Esophagus (tissue), 2 donors: ENCODE results near the gene RILP. TPM values are rescaled to one million over a fixed set of nuclear protein-coding genes. Genes with fewer than 3 reads are reported as not detected.

ENCODE experiments used
- H3K27ac ChIP-seq, 2 donors: one replicate each; pipeline ENCODE4 v1.5.1; 2013; ENCODE audit warnings: low read depth in 2 of 2, mild to moderate bottlenecking in 2 of 2, inconsistent platforms in 1 of 2, low read length in 1 of 2, moderate library complexity in 1 of 2
- H3K27me3 ChIP-seq, 2 donors: one replicate each; pipeline ENCODE4 v1.6.1; 2013; ENCODE audit warnings: low read length in 2 of 2, control low read depth in 1 of 2, mild to moderate bottlenecking in 1 of 2; ENCODE audit not compliant: insufficient read depth in 2 of 2, control insufficient read depth in 1 of 2
- H3K36me3 ChIP-seq, 2 donors: one replicate each; pipeline ENCODE4 v1.6.1; 2013; ENCODE audit warnings: low read length in 1 of 2; ENCODE audit not compliant: control insufficient read depth in 2 of 2, insufficient read depth in 2 of 2
- H3K4me1 ChIP-seq, 2 donors: one replicate each; pipeline ENCODE4 v1.6.1; 2013; ENCODE audit warnings: low read length in 1 of 2; ENCODE audit not compliant: control insufficient read depth in 2 of 2, insufficient read depth in 2 of 2
- H3K4me3 ChIP-seq, 2 donors: one replicate each; pipeline ENCODE4 v1.5.1; 2013; ENCODE audit warnings: low read length in 2 of 2, mild to moderate bottlenecking in 2 of 2, low read depth in 1 of 2, moderate library complexity in 1 of 2
- H3K9me3 ChIP-seq, 2 donors: one replicate each; pipeline ENCODE4 v1.6.1; 2013; ENCODE audit warnings: mild to moderate bottlenecking in 2 of 2, low read depth in 1 of 2, low read length in 1 of 2, moderate library complexity in 1 of 2; ENCODE audit not compliant: control insufficient read depth in 2 of 2, insufficient read depth in 1 of 2
- WGBS, 2 donors: extraction: QIAGEN DNeasy Blood & Tissue Kit; methylation state at CpG; one replicate each; pipeline ENCODE4 v1.1.7; 2013; 5-methylcytosine and 5-hydroxymethylcytosine counted together
- polyA plus RNA-seq, 2 donors: library from polyadenylated mRNA; stranded (reverse); fragments of 200-250 nt; gene quantifications; one replicate each; pipeline ENCODE4 v1.2.3, GENCODE V29; 2013
- donor health status: healthy with polysubstance abuse.
- donor health status: Bipolar disorder and iron deficiency.

Gene RILP
- polyA plus RNA-seq, 2 donors, result 4.6 to 6.0 TPM

DNA sequence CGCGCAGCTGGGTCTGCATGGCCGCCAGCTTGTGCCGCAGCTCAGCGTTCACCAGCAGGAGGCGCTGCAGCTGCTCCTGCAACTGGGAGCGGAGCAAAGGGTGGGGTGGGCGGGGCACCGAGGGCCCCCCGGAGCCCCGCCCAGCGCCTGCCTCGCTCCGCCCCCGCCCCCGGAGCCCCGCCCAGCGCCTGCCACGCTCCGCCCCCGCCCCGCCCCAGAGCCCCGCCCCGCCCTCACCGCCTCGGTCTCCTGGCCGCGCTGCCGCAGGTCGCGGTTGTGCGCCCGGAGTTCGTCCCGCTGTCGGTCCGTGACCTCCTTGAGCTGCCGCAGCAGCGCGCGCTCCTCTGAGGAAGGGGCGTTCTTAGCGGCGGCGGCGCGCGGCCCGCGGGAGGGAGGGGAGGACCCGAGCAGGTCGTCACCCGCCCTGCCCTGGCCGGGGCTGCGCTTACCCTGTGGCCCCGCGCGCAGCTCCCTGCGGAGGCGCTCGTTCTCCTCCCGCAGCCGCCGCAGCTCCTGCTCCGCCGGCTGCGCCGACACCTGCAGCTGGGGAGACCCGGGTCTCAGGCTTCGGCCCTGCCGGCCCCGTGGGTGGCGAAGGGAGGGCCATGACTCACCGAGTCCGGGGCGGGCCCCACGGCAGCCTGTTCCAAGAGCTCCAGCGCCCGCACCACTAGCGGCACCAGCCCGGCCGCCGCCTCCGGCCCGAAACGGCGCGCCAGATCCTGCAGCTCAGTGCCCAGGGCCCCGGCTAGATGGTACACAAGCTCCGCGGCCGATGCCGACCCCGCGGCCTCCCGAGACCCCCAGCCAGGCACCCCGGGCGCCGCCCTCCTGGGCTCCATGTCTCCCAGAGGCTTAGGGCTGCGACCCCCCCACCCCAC lies 463 bp downstream of the RILP start:
- Histone ChIP-seq H3K9me3 (no peaks in the 10 kb centered on the region), H3K36me3 (peaks cover 24 to 30% of the 10 kb centered on the region in 2 donors), H3K27me3 (no peaks in the 10 kb centered on the region), H3K4me3 (peak overlapping the region; percentile 57 to 68), H3K27ac (peak overlapping the region; percentile 99 to 100), H3K4me1 (peaks cover 4 to 21% of the 10 kb centered on the region in 2 donors)
- WGBS, 2 donors, result 1% methylated on average over 59 to 100 of the region's 100 CpGs

DNA sequence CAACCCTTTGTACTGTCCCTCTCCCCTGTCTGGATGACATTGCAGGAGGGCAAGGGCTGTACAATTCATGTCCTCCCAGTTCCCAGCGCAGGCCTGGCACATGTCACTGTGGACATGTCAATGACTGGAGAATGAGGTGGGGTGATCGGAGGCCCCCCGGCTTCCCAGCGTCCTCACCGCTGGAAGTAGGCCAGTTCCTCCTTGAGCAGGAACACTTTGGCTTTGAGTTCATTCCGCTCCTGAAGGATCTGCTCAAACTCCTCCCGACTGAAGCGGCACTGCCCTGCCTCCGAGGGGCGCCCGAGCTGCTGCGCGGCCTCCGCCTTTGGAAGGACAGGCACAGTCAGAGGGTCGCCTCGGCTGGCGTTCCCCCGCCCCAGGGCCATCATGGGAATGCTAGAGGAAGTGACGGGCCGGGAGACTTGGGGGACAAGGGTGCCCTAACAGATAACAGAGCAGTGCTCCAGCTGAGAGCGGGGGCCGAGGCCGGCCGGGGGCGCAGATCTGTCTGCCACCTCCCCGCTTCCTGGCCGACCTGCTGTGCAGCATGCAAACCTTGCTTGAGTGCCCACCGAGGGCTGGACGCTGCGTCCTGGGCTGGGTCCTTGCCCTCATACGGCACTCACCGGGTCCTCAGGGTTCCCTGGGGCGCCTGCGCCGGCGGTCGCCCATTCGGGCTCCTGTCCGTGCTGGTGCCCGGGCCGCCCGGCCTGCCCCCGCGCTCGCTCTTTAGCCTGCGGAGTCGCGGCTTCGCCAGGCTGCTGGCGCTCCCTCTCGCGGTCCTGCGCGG lies 1.3 kb downstream of the RILP start:
- Histone ChIP-seq H3K4me3 (peak overlapping the region; percentile 48 to 50), H3K9me3 (no peaks in the 10 kb centered on the region), H3K36me3 (peaks cover 16 to 22% of the 10 kb centered on the region in 2 donors), H3K4me1 (peaks cover 4 to 25% of the 10 kb centered on the region in 2 donors), H3K27ac (peak overlapping the region; percentile 86), H3K27me3 (no peaks in the 10 kb centered on the region)
- WGBS, 2 donors, result 3 to 5% methylated on average over 46 to 54 of the region's 54 CpGs

DNA sequence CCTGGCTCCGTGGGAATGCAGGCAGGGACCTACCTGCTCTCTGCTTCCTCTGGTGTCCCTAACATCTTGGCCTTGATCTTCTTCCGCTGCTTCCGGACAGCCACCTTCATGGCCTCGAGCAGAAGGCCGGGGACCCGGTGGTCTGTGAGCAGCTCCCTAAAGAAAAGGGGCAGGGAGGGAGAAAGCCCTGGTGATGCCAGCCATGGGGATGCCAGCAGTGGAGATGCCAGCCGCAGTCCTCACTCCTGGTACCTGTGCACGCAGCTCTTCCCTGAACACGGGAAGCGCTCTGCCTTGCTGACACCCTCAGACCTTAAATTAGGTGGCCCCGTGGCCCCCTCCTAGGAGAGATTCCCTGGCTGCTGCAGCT lies 1.9 kb downstream of the RILP start:
- WGBS, 2 donors, result 65 to 80% methylated on average over 9 to 11 of the region's 11 CpGs
- H3K27ac ChIP-seq, result peak overlapping the region; percentile 86
- H3K4me1 ChIP-seq, result peaks cover 4 to 25% of the 10 kb centered on the region in 2 donors
- no peaks in the 10 kb centered on the region for H3K27me3 ChIP-seq
- no peaks in the 10 kb centered on the region for H3K9me3 ChIP-seq
- H3K4me3 ChIP-seq, result no peak overlapping the region
- peaks cover 13 to 17% of the 10 kb centered on the region in 2 donors for H3K36me3 ChIP-seq

DNA sequence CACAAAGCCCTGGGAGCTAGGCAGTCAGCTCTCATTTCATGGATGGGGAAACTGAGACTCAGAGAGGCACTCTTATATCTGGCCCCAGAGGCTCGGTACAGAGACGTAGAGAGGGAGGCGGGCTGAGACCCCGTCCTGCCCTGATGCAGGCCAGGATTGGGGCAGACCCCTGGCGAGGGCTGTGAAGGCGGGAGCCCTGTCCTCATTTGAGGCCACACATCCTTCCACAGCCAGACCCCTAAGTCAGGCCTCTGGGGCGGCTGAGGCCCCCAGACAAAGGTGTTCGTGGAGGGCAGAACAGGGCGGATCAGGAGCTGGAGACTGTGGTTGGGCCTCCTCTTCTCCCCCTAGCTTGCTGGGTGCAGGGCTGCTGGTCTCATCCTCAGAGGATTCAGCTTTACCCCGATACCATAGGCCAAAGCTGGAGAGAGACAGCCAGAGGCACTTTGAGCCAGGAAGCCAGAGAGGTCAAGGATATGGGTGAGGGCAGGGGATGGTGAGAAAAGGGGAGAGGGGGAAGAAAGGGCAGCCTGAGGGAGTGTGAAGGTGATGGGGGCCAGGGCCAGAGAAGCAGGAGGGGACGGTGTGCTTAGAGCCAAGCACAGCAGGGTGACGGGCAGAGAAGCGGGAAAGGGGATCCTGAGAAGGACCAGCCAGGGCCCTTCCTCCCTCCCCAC lies 3.3 kb downstream of the RILP start:
- no peaks in the 10 kb centered on the region for H3K27me3 ChIP-seq
- 91 to 95% methylated on average over 12 to 13 of the region's 13 CpGs for WGBS, 2 donors
- H3K4me1 ChIP-seq, result peaks cover 4 to 25% of the 10 kb centered on the region in 2 donors
- peaks cover 9 to 12% of the 10 kb centered on the region in 2 donors for H3K36me3 ChIP-seq
- peak overlapping the region in 1 of 2 donors; percentile 5 for H3K27ac ChIP-seq
- no peaks in the 10 kb centered on the region for H3K9me3 ChIP-seq
- H3K4me3 ChIP-seq, result no peak overlapping the region

DNA sequence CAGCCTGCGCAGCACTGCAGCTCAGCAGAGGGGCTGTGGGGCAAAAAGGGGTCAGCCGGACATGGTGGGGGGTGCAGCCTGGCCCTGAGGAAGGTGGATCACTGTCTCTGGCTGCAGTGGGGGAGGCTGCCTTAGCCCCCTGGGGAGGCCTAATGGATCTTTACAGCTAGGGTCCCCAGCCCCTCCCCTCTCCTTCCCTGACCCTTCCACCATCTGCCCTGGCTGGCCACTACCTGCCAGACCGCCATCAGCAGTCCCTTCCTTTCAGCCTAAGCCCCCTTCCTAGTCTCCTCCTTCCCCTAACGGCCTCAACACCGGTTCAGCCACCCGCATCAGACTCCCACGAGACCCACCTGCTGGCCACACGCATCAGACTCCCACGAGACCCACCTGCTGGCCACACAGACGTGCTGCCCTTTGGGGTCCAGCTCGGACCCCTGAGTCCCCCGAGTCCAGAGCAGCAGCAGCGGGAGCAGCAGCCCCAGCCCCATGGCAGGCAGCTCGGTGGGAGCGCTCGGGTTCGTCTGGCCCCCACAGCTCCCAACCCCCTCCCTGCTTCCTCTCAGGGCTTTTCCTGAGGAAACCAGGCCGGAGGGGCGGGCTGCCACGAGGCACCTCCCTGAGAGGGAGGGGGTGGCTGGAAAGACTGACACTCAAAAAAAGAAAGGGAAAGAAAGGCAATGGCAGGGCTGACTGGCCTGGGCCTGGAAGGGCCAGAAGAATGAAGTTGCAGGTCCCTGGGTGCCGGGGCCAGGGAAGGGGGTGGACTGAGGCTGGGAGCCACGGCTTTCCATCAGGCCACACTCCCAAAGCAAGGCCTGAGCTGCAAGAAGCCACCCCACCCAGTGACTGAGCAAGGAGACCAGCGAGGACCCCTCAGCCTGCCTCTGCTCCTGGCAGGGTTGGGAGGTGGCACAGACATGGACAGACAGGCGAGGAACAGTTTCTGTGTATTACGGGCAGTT lies 4.2 kb downstream of the RILP start, which contains the start of gene SCARF1:
Gene SCARF1, minus strand, starts transcription at position 526 of the 965 bp plus-strand sequence. Its CDS starts 35 bp downstream, at position 491.
- Histone ChIP-seq H3K36me3 (peaks cover under 1 to 3% of the 10 kb centered on the region in 2 donors), H3K4me3 (peak within 1 kb of the TSS; percentile 9 to 23), H3K9me3 (no peaks in the 10 kb centered on the region), H3K27me3 (no peaks in the 10 kb centered on the region), H3K4me1 (peaks cover 4 to 20% of the 10 kb centered on the region in 2 donors), H3K27ac (peak within 1 kb of the TSS; percentile 17 to 38)
- WGBS, 2 donors, result 73% methylated on average over 24 to 25 of the region's 25 CpGs

DNA sequence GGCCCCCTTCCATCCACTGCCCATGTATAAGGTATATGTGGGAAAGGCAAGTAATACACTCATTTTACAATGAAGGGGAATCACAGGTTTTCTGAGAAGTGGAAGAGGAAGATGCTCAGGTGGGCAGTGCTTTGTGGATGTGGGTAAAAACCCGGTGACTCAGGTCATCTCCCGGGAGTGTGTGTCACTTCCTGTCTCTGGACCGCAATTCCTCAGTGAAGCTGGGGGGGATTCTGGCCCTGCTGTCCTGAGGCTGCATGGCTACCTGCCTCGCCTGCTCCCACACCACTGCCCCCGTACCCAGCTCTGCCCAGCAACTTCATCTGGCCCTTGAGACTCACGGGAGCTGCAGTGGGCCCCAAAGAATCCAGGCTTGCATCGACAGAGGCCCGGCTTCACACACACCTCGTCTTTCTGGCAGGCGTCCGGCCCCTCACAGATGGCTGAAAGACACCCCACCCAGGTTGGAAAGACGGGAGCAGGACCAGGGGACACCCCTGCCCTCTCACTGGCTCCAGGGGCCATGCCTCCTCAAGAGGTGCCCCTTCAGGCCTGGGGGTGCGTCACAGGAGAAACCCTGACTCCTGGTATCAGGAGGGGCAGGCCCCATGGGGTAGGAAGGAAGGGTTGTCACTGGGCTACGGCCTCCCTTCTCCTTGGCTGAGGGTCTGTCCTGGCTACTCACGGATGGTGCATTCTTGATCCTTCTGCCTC lies 5.0 kb downstream of the RILP start:
- Histone ChIP-seq H3K27ac (peak overlapping the region; percentile 17 to 38), H3K4me1 (peaks cover 4 to 18% of the 10 kb centered on the region in 2 donors), H3K9me3 (no peaks in the 10 kb centered on the region), H3K27me3 (no peaks in the 10 kb centered on the region), H3K36me3 (peaks cover 0 to 3% of the 10 kb centered on the region in 2 donors), H3K4me3 (peak overlapping the region; percentile 9 to 23)
- 67 to 71% methylated on average over 14 to 15 of the region's 15 CpGs for WGBS, 2 donors

DNA sequence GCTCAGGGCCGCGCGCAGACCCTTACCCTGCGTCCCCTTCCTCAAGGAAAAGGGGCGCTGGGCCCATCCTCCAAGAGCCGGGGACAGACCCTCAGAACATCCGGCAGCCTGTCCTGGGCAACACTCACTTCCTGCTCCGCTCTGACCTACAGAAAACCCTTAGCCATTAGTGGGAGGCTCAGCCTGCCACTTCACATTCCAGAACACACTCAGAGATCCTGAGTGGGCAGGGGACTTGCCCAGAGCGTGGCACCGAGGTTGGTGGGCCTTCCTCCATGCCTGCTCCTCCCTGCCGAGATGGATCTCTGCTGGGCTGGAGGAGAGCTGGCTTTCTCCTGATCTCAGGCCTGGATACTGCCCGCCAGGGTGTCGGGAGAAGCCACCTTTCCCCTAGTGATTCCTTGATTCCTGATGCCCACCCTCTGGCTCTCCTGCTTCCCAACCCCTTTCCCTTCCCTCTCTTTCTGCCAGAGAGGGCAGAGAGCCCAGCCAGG lies 5.6 kb downstream of the RILP start:
- H3K27ac ChIP-seq, result peak overlapping the region in 1 of 2 donors; percentile 27
- no peaks in the 10 kb centered on the region for H3K27me3 ChIP-seq
- H3K36me3 ChIP-seq, result peaks cover 0 to 3% of the 10 kb centered on the region in 2 donors
- no peaks in the 10 kb centered on the region for H3K9me3 ChIP-seq
- WGBS, 2 donors, result 28 to 37% methylated on average over 10 to 13 of the region's 13 CpGs
- H3K4me3 ChIP-seq, result peak overlapping the region; percentile 39 to 43
- H3K4me1 ChIP-seq, result peaks cover 4 to 18% of the 10 kb centered on the region in 2 donors
